HepG2 (cell line): Measurements from ENCODE around the gene SIAH1.

Experiments used
- MTA3 ChIP-seq: sonication (generic); formaldehyde crosslinking; IDR thresholded peaks from 2 replicates; pipeline ENCODE4 v1.4.0; 2020; ENCODE audit warnings: missing genetic modification reagents
- POLR2A ChIP-seq, 2 experiments: IDR thresholded peaks; 2 replicates each; pipeline ENCODE4 v1.6.1; 2011; ENCODE audit warnings: low read depth in 2 of 2, low read length in 2 of 2, mild to moderate bottlenecking in 1 of 2, moderate library complexity in 1 of 2; ENCODE audit not compliant: insufficient read depth in 1 of 2
- TF ChIP-seq, protein P1 (sequence below): sonication (generic); formaldehyde crosslinking; IDR thresholded peaks from 2 replicates; pipeline ENCODE4 v1.5.0; 2020; ENCODE audit warnings: mild to moderate bottlenecking, missing genetic modification reagents, moderate library complexity

DNA sequence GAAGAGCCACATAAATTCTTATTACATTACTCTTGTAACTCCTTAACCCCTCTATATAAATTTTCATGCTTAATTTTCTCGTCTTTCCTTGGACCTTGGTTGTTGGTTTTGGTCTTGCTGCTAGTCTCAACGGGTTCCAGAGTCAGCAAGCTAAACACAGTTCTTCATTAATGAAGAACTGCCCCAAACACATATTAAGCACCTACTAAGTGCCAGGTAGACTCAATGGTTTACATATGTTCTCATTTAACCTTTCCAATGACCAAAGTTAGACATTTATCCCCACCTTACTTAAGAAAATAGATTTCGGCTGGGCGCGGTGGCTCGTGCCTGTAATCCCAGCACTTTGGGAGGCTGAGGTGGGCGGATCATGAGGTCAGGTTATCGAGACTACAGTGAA lies 15.0 kb downstream of the SIAH1 start:
- TF ChIP-seq, protein P1, sequence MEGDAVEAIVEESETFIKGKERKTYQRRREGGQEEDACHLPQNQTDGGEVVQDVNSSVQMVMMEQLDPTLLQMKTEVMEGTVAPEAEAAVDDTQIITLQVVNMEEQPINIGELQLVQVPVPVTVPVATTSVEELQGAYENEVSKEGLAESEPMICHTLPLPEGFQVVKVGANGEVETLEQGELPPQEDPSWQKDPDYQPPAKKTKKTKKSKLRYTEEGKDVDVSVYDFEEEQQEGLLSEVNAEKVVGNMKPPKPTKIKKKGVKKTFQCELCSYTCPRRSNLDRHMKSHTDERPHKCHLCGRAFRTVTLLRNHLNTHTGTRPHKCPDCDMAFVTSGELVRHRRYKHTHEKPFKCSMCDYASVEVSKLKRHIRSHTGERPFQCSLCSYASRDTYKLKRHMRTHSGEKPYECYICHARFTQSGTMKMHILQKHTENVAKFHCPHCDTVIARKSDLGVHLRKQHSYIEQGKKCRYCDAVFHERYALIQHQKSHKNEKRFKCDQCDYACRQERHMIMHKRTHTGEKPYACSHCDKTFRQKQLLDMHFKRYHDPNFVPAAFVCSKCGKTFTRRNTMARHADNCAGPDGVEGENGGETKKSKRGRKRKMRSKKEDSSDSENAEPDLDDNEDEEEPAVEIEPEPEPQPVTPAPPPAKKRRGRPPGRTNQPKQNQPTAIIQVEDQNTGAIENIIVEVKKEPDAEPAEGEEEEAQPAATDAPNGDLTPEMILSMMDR (CRISPR knock-in tag): no peak
- TF ChIP-seq POLR2A (IDR thresholded peaks at IDR 0.05; ENCODE audit: insufficient read depth in 1 of 2, low read depth in 2 of 2, low read length in 2 of 2) (no peak), MTA3 (CRISPR knock-in tag) (no peak)
